Measurements from ENCODE around the gene FOXN3. TPM values are rescaled to one million over a fixed set of nuclear protein-coding genes. Genes with fewer than 3 reads are reported as not detected.

Gene FOXN3
- total and polyA plus RNA-seq, 10 of the 15 experiments (the other 5 are each of a cell fraction or from before 2014, with no cell fraction given) = 4.5 to 68.9 (median 29.7) TPM

DNA sequence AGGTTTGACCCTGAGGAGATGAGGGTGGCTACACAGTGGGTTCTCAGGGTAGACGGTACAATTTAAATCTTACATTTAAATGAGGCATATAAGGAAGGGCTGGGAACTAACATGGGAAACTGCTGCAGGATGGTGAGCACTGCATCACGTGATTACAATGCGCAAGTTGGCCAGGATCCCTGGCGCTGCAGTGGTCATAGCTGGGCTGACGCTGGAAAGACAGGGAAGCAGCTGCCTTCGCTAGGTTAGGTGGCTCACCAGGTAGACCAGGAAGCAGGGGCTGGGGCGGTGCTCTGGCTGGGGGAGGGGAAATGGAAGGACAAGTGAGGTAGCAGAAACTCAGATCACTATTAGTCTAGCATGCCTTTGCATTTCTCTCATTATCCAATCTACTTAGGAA is 149.9 kb downstream of the FOXN3 start (continued):
- TF ChIP-seq, protein P1, sequence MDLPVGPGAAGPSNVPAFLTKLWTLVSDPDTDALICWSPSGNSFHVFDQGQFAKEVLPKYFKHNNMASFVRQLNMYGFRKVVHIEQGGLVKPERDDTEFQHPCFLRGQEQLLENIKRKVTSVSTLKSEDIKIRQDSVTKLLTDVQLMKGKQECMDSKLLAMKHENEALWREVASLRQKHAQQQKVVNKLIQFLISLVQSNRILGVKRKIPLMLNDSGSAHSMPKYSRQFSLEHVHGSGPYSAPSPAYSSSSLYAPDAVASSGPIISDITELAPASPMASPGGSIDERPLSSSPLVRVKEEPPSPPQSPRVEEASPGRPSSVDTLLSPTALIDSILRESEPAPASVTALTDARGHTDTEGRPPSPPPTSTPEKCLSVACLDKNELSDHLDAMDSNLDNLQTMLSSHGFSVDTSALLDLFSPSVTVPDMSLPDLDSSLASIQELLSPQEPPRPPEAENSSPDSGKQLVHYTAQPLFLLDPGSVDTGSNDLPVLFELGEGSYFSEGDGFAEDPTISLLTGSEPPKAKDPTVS (IDR thresholded peaks at IDR 0.05; ENCODE audit: low read depth, low read length) = no peak
- TF ChIP-seq EED (IDR thresholded peaks at IDR 0.05; ENCODE audit: low read depth) (no peak), PML (IDR thresholded peaks at IDR 0.05; ENCODE audit: low read length) (no peak), NBN (IDR thresholded peaks at IDR 0.05) (no peak), SIX5 (IDR thresholded peaks at IDR 0.05; ENCODE audit: low read depth, low read length, severe bottlenecking) (no peak), SUZ12 (IDR thresholded peaks at IDR 0.05; ENCODE audit: unreplicated experiment) (no peak), POLR2AphosphoS2 (IDR thresholded peaks at IDR 0.05; ENCODE audit: low read depth, low read length) (no peak), KDM1A (IDR thresholded peaks at IDR 0.05; ENCODE audit: borderline replicate concordance) (no peak), RB1 (IDR thresholded peaks at IDR 0.05; ENCODE audit: borderline replicate concordance) (no peak)

DNA sequence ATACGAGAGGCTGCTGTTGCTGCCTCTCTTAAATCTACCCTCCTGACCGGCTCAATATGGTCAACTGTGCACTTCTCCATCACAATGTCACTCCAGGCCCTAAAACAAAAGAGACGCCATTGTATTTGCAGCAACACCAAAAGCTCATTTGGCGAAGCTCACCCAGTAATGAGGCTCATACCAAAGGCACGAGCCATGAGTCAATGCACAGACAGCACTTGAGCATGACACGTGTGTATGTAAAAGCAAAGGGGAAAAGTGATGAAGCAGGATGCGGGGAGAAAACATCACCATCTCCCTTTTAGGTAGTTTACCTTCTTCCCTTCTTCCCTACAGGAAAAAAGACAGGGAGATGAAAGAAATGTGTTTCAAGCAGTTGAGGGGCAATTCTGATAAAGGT is 150.3 kb downstream of the FOXN3 start:
- H3K4me2 ChIP-seq (ENCODE audit: control insufficient read depth, insufficient read depth) = no peak overlapping the region
- SMC1A ChIA-PET (ENCODE audit: uncharacterized antibody, unreplicated experiment) = no interaction called here
- FAIRE-seq = no peak
- 84% methylated on average over 7 of the region's 7 CpGs for WGBS (ENCODE audit: insufficient coverage, insufficient replicate concordance, low lambda C conversion rate, missing lambda C conversion rate)
- no TSS peak for BruUV-seq (replicated peaks)
- intact Hi-C loops (cut with micrococcal nuclease; ENCODE audit: unreplicated experiment) (no loop called here), in situ Hi-C loops (cut with MboI) (no loop called here)
- CTCF ChIA-PET = no interaction called here
- H3K4me3 ChIP-seq = no peak overlapping the region
- H3K9ac ChIP-seq (ENCODE audit: control insufficient read depth, insufficient read depth, low read length) = no peak overlapping the region
- POLR2A ChIA-PET = no interaction called here
- H3K27ac ChIP-seq (ENCODE audit: control insufficient read depth, insufficient read depth) = no peak overlapping the region
- H3K36me3 ChIP-seq (ENCODE audit: control insufficient read depth in 2 of 2, insufficient read depth in 2 of 2, low read length in 1 of 2) = peaks cover 1 to 4% of the 10 kb centered on the region in 2 experiments
- DNase-seq (ENCODE audit: low read depth, low spot score) = no peak
- RAD21 ChIA-PET (ENCODE audit: unreplicated experiment) = no interaction called here
- peaks cover 36% of the 10 kb centered on the region for H3K4me1 ChIP-seq (ENCODE audit: control insufficient read depth, insufficient read depth, low read length)
- no peak for ATAC-seq
- H3K27me3 ChIP-seq (replicated peaks in 1 of 2; ENCODE audit: control insufficient read depth in 2 of 2, insufficient read depth in 2 of 2, low read length in 1 of 2) = no peaks in the 10 kb centered on the region
- no peaks in the 10 kb centered on the region for H4K20me1 ChIP-seq (ENCODE audit: control insufficient read depth, insufficient read depth)
- no peak overlapping the region for H2AFZ ChIP-seq (ENCODE audit: control insufficient read depth, low read depth, low read length)
- no peaks in the 10 kb centered on the region for H3K9me3 ChIP-seq (replicated peaks; ENCODE audit: control insufficient read depth, insufficient read depth, low read length)
- H3K79me2 ChIP-seq (ENCODE audit: control insufficient read depth, insufficient read depth, low read length) = peaks cover 17% of the 10 kb centered on the region
- no peak for TF ChIP-seq POU2F2 (IDR thresholded peaks at IDR 0.05; ENCODE audit: borderline replicate concordance, low read depth, low read length)
- no peak for TF ChIP-seq MEF2A (IDR thresholded peaks at IDR 0.05; ENCODE audit: insufficient read depth, low read depth, low read length)
- no peak for TF ChIP-seq TBL1XR1 (IDR thresholded peaks at IDR 0.05; ENCODE audit: low read depth, low read length)
- TF ChIP-seq ASH2L (IDR thresholded peaks at IDR 0.05; ENCODE audit: borderline replicate concordance, low read depth) = no peak
- TF ChIP-seq, protein P2, sequence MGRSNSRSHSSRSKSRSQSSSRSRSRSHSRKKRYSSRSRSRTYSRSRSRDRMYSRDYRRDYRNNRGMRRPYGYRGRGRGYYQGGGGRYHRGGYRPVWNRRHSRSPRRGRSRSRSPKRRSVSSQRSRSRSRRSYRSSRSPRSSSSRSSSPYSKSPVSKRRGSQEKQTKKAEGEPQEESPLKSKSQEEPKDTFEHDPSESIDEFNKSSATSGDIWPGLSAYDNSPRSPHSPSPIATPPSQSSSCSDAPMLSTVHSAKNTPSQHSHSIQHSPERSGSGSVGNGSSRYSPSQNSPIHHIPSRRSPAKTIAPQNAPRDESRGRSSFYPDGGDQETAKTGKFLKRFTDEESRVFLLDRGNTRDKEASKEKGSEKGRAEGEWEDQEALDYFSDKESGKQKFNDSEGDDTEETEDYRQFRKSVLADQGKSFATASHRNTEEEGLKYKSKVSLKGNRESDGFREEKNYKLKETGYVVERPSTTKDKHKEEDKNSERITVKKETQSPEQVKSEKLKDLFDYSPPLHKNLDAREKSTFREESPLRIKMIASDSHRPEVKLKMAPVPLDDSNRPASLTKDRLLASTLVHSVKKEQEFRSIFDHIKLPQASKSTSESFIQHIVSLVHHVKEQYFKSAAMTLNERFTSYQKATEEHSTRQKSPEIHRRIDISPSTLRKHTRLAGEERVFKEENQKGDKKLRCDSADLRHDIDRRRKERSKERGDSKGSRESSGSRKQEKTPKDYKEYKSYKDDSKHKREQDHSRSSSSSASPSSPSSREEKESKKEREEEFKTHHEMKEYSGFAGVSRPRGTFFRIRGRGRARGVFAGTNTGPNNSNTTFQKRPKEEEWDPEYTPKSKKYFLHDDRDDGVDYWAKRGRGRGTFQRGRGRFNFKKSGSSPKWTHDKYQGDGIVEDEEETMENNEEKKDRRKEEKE (IDR thresholded peaks at IDR 0.05) = no peak
- TF ChIP-seq SIX5 (IDR thresholded peaks at IDR 0.05; ENCODE audit: low read depth, low read length, severe bottlenecking) = no peak
- no peak for TF ChIP-seq BACH1 (IDR thresholded peaks at IDR 0.05; ENCODE audit: borderline replicate concordance)
- TF ChIP-seq ZNF24 (IDR thresholded peaks at IDR 0.05) = no peak
- no peak for TF ChIP-seq DPF2 (IDR thresholded peaks at IDR 0.05)
- TF ChIP-seq EGR1 (IDR thresholded peaks at IDR 0.05; ENCODE audit: borderline replicate concordance in 1 of 2, low read depth in 2 of 2, low read length in 2 of 2) = no peak
- TF ChIP-seq, protein P3, sequence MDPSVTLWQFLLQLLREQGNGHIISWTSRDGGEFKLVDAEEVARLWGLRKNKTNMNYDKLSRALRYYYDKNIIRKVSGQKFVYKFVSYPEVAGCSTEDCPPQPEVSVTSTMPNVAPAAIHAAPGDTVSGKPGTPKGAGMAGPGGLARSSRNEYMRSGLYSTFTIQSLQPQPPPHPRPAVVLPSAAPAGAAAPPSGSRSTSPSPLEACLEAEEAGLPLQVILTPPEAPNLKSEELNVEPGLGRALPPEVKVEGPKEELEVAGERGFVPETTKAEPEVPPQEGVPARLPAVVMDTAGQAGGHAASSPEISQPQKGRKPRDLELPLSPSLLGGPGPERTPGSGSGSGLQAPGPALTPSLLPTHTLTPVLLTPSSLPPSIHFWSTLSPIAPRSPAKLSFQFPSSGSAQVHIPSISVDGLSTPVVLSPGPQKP (IDR thresholded peaks at IDR 0.05; ENCODE audit: low read depth, low read length) = no peak
- TF ChIP-seq RUNX3 (IDR thresholded peaks at IDR 0.05; ENCODE audit: low read length) = no peak
